ENCODE data around the gene RPTOR.

Gene RPTOR

DNA sequence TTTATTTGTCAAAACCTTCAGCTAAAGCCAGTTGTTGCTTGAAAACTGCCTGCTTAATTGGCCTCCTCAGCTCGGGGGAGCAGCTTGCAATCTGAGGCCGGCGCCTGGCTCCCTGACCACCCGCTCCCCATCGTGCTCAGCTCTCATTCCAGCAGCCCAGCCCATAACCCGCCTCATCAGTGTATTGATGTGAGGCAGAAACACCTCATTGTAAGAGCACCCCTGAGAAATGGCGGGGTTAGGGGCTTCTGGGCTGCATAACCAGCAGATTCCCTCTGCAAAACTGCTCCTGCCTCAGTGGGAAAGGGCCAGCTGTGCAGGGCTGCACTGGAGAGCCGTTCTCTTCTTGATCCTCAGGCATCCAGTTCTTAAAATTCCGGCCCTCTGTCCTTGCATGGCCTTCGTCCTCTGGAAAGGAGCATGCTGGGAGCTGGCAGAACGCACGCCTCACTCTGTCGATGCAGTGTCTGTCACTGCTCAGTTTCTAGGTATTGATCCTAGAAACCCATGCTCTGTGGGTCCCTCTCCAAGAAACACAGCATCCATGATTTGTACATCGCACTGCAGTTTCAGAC lies 333.2 kb downstream of the RPTOR start:
- DNase-seq (ENCODE audit: low read depth in 3 of 3), result no peak

DNA sequence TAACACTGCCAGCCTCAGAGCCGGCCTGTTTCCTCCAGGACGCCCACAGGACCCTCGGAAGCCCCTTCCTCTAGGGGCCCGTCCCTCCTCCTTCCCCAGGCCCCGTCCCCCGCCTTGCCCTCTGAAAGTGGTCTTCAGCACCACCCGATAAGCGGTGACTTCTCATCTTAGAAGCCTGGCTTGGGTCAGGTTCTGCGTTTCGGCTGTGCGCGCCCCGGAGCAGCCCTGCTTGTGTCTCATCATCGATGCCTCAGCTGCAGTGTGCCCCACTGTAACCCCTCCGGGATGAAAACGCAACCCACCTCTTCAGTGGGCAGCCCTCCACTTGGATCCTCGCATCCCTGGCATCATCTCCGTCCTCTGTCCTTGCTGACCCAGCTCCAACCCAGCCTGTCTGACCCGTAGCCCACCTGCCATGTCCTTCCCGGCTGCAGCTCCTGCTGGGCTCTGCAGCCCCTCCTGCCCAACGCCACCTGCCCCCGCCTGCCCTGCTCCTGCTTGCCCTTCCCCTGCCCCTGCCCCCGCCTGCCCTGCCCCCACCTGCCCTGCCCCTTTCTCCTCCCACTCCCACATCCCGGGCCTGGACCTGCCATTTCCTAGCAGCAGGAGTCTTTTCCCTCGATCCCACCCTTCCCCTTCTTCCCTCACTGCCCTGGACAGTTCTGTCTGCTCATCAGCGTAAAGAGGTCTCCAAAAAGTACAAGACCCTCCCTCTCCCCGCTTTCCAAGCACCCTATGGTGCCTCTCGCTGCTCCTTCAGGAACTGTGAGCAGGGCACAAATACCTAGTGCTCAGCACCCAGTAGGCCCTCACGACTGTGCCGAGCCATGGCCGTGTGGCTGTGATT lies 334.5 kb downstream of the RPTOR start:
- no peak for DNase-seq (ENCODE audit: low read depth in 3 of 3)

DNA sequence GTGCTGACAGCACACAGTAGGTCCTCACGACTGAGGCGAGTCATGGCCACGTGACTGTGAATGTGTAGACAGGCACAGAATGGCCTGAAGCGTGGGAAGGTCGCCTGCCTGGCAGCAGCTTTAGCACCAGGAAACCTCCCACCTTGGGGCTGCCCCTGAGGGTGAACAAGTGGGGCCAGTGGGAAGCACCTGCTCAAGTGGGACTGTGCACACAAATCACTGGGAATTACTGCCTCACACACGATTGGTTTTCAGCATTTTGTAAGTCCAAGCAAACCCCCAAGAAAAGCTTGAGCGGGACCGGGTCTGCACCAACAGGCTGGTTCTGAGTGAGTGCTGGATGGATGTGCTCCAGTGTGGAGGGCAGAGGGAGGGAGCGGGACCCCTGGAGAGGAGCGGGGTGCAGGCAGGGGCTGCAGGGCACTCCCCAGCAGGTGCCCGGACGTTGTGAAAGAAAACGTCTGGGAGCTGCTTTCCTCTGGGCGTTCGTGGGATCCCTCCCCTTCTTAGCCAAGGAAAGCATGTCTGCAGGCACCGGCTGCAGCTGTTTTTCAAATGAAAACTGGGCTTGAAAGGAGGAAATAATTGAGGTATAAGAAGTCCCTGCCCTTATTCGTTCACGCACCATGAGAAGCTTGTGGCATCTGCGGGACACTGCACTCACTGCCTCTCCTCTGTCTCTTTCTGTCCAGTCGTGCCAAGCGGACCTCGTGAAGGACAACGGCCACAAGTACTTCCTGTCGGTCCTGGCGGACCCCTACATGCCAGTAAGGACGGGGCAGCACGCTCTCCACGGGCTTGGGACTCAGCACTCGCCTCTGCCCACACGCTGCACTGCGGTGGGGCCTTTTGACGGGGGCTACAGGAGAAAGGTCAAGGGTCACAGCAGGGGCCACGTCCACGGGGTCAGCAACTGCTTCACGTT lies 335.3 kb downstream of the RPTOR start:
- no peak for DNase-seq (ENCODE audit: low read depth in 3 of 3)

DNA sequence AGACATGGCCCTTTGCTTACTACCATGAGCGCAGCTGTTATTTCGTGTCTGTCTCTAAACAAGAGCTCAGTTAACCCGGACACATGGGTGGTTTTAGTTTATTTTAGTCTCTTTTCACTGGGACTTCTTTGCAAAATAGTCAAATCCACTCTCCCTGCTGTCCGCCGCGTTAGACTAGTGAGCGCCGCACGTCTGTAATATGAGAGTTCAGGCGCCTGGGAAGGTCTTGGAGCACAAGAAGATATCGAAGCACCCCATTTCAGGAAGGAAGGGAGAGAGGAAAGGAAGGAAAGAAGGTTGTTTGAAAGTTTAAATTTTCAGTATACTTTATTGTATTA lies 336.0 kb downstream of the RPTOR start:
- no peak for DNase-seq (ENCODE audit: low read depth in 3 of 3)

DNA sequence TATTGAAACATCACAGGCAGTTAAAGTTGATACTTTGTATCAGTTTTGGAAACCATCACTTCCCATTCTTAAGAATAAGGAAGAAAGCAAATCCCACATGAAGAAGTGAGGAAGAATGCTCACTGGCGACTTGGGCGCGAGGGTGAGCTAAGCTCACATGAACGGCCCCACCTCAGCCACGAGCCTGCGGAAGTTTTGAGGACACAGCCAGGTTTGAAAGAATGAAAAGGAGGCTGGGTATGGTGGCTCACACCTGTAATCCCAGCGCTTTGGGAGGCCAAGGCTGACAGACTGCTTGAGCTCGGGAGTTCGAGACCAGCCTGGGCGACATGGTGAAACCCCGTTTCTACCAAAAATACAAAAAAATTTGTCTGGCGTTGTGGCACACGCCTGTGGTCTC lies 336.7 kb downstream of the RPTOR start:
- no peak for DNase-seq (ENCODE audit: low read depth in 3 of 3)

DNA sequence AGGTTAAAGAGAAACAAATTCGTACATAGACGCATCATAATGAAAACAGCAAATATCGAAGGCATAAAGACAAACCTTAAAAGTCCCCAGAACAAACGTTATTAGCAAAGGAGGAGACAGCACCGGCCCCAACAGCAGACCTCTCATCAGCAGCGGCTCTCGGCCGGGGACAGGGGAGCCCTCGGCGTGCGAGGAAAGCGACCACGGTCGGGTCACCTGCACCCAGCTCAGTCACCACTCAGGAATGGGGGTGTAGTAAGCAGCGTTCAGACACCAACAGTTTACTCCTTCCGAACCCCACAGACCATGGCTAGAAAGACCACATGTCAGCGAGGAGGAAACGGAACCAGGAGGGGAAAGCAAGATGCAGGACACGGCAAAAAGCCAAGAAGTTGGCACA lies 337.7 kb downstream of the RPTOR start:
- no peak for DNase-seq (ENCODE audit: low read depth in 3 of 3)

DNA sequence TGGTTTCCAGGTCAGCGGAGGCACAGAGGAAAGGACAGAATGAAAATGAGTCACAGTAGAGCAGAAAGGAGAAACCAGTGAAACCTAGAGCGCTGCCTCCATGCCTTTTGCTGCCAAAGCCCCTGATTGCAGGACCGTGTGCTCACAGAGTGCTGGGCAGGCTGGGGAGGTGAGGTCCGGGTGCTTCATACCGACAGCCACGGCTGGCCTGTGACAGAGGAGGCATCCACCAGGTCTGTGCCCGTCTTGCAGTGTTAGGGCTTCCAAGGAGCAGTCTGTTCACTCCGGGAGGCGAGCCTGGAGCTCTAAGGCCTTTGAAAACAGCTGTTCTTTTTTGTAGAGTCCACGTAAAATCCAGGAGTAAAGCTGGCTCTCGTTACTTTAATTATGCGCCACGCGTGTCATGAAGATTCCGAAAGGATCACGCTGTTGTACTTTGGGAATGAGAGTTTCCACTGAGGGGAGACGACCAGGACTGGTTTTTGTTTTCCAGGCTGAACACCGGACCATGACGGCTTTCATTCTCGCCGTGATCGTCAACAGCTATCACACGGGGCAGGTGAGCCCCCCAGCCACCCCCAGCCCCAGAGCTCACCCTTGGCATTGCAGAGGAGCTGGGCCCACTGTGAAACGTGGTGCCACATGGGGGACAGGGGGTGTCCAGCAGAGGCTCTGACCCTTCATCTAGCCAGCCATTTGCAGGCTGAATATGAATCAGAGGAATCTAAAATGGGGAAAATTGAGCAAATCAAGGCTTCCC lies 338.5 kb downstream of the RPTOR start:
- no peak for DNase-seq (ENCODE audit: low read depth in 3 of 3)

DNA sequence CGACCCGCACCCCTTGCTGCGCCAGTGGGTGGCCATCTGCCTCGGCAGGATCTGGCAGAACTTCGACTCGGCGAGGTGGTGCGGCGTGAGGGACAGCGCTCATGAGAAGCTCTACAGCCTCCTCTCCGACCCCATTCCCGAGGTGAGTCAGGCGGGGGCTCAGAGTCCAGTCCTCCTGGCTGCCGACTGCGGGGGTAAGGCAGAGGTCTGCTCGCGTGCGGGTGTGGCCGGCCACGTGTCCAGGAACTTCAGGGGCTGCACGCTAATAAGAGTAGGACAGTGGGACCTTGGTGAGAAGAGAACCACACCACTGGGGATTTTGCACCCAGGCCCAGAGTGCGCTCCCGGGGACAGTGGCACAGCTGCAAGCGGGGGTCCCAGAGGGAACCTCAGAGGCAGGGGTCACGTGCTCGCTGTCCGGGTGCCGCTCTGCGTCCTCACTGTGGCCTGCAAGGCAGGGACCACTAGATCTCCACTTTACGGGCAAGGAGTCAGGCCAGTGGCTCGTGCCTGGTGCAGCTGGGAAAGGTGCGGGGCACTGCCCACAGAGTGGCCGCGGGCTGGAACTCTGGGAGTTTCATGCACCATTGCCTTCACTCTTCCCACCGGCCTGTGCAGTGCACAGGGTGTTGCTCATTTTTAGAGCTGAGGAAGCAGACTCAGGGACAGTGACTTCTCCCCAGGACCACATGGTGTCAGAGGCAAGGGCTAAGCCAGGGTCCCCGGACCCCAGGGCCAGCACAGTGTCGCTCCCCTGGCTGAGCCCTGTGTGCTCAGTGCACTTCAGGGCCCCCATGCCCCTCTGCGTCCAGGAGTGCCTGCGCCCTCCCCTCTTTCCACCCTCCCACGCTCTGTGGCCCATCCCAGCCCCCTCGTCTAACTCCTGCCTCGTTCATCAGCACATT lies 339.4 kb downstream of the RPTOR start:
- DNase-seq (ENCODE audit: low read depth in 3 of 3), result no peak

DNA sequence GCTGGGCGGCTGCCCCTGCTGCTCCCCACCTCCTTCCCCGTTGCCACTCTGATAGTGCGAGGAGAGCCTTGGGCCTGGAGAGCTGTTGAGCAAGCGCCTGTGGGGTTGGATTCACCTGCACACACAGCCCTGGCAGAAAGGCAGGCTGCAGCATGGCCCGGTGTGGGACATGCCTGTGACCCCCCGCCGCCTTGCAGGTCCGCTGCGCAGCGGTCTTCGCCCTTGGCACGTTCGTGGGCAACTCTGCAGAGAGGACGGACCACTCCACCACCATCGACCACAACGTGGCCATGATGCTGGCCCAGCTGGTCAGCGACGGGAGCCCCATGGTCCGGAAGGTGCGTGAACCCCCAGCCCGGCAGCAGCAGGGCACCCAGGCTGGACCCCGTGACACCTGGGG lies 340.2 kb downstream of the RPTOR start:
- no peak for DNase-seq (ENCODE audit: low read depth in 3 of 3)

DNA sequence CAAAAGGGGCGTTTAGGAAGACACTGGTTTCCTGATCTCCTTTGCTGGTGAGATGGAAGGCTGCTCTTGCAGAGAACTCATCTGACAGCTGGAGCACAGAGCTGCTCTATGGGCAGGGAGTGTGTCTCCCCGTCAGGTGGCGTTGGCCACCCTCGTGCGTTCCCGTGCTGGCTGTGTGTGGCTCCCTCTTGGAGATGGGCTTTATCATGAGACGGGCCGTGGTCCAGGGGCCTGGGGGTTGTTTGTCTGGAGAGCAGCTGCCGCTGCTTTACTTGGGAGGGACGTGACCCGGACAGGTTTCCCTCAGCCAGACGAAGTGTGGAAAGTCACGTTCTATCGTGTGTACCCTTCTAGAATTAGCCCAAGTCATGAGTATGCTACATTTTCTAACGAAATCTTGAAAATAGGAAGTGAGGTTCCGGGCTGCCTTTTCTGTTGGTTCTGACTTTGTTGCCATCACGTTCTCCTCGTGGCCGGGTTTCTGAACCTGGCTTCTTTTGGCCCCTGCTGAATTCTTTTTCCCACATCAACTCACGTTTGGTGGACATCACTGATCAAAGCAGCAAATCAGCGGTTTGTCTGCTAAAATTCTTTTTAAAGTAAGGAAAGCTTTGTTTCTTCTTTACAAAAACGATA lies 341.4 kb downstream of the RPTOR start:
- DNase-seq (ENCODE audit: low read depth in 3 of 3), result no peak

DNA sequence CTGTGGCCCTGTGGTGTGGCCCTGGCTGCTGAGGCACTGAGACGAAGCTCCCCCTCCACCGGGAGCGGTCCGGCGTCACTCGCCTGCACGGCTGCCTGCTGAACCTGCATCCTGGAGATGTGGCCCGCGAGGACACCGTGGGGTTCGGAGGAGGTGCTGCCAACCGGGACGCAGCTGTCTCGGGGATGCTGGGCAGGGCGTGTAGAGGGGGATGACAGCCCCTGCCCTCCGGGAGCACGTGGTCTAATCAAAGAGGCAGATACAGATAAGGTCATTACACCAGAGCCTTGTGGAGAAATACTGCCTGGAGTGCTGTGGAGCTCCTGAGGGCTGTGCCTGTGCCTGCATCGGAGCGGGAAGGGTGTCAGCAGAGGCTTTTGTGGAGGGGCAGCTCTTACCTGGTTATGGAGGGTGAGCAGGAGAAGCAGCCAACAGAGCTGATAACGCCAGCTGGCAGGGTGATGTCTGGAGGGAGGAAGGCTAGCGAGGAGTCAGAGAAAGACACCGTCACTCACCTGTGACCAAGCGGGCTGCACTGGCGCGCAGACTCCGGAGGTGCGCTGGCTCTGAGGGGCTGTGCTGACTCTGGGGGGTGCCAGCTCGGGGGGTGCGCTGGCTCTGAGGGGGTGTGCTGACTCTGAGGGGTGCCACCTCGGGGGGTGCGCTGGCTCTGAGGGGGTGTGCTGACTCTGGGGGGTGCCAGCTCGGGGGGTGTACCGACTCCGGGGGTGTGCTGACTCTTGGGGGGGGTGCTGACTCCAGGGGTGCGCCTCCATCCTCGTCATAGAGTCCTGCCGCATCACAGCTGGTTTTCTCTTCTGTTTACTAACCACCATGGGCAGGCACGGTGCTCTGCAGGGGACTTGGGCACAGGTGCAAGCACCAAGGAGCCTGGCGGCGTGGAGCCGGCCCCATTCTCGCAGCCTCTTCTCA lies 342.3 kb downstream of the RPTOR start:
- no peak for DNase-seq (ENCODE audit: low read depth in 3 of 3)

DNA sequence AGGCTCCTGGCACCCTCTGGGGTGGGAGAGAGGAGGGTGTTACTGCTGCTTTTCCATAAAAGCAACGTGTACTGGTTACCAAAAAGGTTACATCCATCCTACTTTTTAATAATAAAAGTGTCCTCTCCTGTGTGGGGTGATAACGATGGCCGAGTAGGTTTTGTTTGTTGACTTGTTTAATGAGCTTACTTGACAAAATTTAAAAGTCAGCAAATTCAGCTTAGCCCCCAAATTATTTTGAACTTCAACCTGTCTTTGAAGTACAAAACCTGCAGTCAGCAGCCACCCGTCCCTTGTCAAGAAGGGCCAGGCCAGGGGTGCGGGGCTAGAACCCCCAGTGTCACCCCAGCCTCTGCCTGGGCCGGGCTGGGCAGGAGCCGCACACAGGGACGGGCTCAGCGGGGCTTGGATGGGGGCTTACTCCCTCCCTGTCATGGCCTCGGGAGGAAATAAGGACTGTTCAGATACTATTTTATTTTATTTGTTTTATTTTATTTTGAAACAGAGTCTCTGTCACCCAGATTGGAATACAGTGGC lies 343.1 kb downstream of the RPTOR start:
- no peak for DNase-seq (ENCODE audit: low read depth in 3 of 3)

DNA sequence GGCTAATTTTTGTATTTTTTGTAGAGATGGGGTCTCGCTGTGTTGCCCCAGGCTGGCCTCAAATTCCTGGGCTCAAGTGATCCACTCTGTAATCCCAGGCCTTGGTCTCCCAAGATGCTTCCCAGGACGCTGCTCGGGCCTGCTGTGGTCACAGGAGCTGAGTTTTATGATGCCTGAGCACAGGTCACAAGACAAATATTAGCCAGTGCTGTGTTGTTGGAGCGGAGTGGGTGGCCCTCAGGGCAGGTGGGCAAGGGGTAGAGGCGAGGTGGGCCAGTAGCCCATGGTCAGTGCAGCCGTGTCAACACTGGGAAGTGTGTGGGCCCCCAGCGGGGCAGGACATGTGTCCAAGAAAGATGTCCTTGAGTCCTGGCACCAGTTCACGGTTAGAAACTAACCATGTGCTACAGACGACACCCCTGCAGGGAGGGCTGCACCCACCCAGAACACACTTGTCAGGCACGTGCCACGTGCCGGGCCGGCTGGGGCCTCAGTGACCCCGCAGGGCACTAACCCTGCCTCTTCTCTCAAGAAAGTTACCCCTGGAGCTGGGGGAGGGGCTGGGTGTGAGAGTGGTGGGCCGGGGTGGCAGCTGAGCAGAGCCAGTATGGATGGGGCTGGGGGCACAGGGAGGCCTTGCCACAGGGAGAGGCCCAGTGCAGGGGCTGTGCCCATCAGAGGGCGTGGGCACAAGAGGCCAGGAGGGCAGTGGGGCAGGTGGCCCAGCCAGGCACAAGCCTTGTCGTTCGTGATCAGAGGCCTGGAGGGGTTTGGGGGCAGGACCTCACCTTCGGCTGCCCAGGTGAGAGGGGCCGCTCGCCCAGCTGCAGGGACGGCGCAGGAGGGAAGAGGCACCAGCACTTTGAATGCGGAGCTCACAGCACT lies 343.9 kb downstream of the RPTOR start:
- DNase-seq (ENCODE audit: low read depth in 3 of 3), result no peak

DNA sequence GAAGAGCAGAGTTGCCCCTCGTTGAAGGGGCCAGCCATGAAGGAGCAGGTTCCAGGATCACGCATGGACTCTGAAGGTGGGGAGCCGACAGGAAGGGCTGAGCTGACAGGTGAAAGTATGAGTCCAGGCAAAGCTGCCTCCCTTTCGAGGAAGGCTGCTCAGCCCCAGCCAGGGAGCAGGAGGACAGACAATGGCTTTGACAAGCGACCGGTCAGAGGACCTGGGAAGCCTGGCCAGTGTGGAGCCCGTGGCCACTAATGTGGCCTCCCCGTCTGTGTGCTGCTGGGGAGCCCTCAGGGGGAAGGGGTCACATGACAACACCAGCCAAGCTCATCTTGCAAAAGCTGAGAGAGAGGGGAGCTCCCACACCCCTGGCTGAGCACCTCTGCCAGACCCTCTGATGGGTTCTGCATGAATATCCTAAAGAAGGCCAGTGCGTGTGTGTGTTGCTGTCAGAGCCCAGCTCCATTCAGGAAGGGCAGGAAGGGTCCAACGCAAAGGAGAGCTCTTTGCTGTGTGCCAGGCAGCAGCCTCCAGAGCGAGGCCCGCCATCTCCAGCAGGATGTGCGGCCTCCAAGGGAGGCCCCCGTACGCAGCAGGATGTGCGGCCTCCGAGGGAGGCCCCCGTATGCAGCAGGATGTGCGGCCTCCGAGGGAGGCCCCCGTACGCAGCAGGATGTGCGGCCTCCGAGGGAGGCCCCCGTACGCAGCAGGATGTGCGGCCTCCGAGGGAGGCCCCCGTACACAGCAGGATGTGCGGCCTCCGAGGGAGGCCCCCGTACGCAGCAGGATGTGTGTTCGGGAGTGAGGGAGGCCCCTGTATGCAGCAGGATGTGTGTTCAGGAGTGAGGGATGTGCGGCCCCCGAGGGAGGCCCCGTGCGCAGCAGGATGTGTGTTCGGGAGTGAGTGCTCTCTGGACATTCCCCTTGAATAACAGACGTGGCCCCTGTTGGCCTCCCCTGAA lies 344.9 kb downstream of the RPTOR start:
- no peak for DNase-seq (ENCODE audit: low read depth in 3 of 3)

DNA sequence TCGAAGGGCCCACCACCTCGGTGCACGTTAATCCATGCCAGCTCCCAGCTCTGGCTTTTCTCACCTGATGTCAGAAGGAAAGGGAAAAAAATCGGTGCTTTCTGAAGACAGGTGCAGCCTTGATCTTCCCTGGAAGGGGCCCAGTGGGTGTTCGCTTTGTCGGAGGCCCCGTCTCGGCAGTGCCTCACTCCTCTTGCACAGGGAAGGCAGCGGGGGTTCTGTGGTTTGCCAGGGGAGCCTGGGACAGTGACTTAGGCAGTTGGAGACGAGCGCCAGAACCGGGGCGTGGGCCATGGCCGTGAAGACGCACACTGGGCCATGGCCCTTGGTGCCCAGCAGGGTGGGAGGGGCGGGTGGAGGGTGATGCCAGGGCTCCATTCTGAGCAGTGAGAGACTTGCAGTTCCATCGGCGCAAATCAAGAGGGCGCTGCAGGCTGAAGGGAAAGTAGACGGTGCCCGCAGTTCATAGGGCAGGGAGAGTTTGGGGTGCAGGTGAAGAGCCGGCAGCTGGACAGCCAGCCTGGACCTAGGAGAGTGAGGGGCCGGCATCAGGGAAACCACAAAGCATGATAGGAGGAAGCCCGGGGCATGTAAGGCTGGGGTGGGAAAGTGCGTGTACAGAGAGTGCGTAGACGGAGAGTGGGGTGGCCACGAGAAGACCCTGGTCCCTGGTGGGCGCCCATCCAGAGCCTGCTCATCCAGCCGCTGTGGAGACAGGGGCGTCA lies 345.7 kb downstream of the RPTOR start:
- no peak for DNase-seq (ENCODE audit: low read depth in 3 of 3)

DNA sequence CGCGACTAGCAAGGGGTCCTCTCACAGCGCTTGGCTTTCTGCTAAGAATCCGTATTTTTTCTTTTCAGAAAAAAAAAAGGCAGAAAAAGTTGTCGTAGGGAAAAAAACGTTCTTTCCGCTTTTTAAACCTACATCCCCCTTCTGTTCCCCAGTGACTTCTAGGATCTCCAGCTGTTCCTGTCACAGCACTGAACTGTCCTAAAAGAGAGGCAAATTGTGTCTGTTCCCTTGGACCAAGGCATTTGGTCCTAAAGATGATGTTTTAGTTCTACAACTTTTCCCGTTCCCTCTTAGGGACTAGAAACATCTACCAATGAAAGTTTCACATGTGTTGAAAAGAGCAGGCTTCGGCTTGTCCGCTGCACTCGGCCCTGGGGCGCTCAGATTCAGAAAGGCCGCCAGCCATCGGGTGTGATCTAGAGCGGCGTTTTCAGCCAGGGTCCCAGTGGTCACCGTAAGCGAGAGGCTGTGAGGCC lies 346.3 kb downstream of the RPTOR start:
- no peak for DNase-seq (ENCODE audit: low read depth in 3 of 3)

All from stimulated activated CD4-positive, alpha-beta T cell treated with anti-CD3 and anti-CD28 coated beads, TNF-alpha, amount 100 ng/mL, for 4 hours (primary cell).